Right ventricle myocardium inferior (tissue), 1 donor: ENCODE results near the gene ZNF155. TPM values are rescaled to one million over a fixed set of nuclear protein-coding genes. Genes with fewer than 3 reads are reported as not detected.
A peak's percentile ranks its signal among the peaks of the same experiment; 100 is the strongest.
"Not testable (repeated sequence)": the region's sequence is repeated elsewhere in the genome, so short reads cannot be mapped to it uniquely, and the experiment has no call there.

Experiments used
- ATAC-seq: fragments of 200-7000 bp; cut with Tn5 transposase; one replicate; pipeline ENCODE4 v1.9.1; 2020; ENCODE audit warnings: mild to moderate bottlenecking, moderate library complexity
- DNase-seq: peaks from one replicate; pipeline ENCODE4 v3.0.0; 2021; ENCODE audit errors: missing footprints
- intact Hi-C: fragments of 100-400 bp; cut with DNase I; formaldehyde crosslinking; loops from one replicate; pipeline ENCODE4 v1.11.0; 2022
- long read RNA-seq: library from polyadenylated mRNA; unstranded; transcript quantifications from one replicate; pipeline ENCODE4 v2.0.0, GENCODE V29; 2021
- total RNA-seq: library from RNA; stranded (reverse); fragmentation: NEBNext Ultra II Directional; extraction: Animal tissue kit (Norgen Biotek cat#: 25700); gene quantifications from one replicate; pipeline ENCODE4 v1.2.1, GENCODE V29; 2021
- donor health status: DM: no; HTN: yes; CAD: no; lungs with severe emphysema.

The ZNF155 gene
- total RNA-seq, result 7.6 TPM
- long read RNA-seq, partial matches to known transcripts, result 0 of 3 reads
- long read RNA-seq, other reads (novel, unspliced or antisense), result 1 of 3 reads

GRCh38 chr19:43983912-43984686, at the start of gene ZNF155:
Gene ZNF155, plus strand, starts transcription at chr19:43984188. Its CDS starts 4,356 bp downstream, at chr19:43988544.
- ATAC-seq, result peak; percentile 100
- intact Hi-C loops, result loop anchor here (1.0 to 5.0 kb wide), 2 partner anchors 18 to 47 kb away; partner anchors contain the start of genes ZNF230 and ZNF45

GRCh38 chr19:43934985-43935708, 48.8 kb upstream of the ZNF155 start, which contains the start of gene ZNF45:
Gene ZNF45, minus strand, starts transcription at chr19:43935282. Its CDS starts 13,097 bp downstream, at chr19:43922185.
- intact Hi-C loops, result loop anchor here (5.0 to 10.0 kb wide), 3 partner anchors 47 to 272 kb away; partner anchors contain the start of genes SMG9 and ZNF155
- peak; percentile 94 for DNase-seq
- peak; percentile 98 for ATAC-seq

More at GRCh38 chr19:43983912-43984686, at the start of gene ZNF155:
- peak; percentile 93 for DNase-seq

GRCh38 chr19:43936188-43936587, 47.8 kb upstream of the ZNF155 start:
- no peak for DNase-seq
- ATAC-seq, result no peak
- intact Hi-C loops, result loop anchor here (5.0 to 10.0 kb wide), 3 partner anchors 46 to 271 kb away; partner anchors contain the start of genes SMG9 and ZNF155

- DNase-seq (no peak), ATAC-seq (no peak)
Measured at GRCh38 chr19:43939557-43940260, 44.3 kb upstream of the ZNF155 start.

GRCh38 chr19:43940719-43941118, 43.3 kb upstream of the ZNF155 start:
- DNase-seq (no peak), ATAC-seq (no peak)
- intact Hi-C loops, result no loop called here

More at GRCh38 chr19:43939557-43940260, 44.3 kb upstream of the ZNF155 start:
- intact Hi-C loops, result loop anchor here (5.0 to 10.0 kb wide), 3 partner anchors 43 to 268 kb away; partner anchors contain the start of genes SMG9 and ZNF155

GRCh38 chr19:43941209-43941608, 42.8 kb upstream of the ZNF155 start:
- no peak for DNase-seq
- intact Hi-C loops, result no loop called here
- no peak for ATAC-seq

GRCh38 chr19:43947412-43947811, 36.6 kb upstream of the ZNF155 start:
- DNase-seq, intact Hi-C loops, ATAC-seq: not testable (repeated sequence)

- DNase-seq, ATAC-seq, intact Hi-C loops: not testable (repeated sequence)
Measured at GRCh38 chr19:43949803-43950202, 34.2 kb upstream of the ZNF155 start.

GRCh38 chr19:43950834-43951645, 32.9 kb upstream of the ZNF155 start, which contains the start of gene ZNF221:
Gene ZNF221, plus strand, starts transcription at chr19:43951228. Its CDS starts 11,499 bp downstream, at chr19:43962727.
- ATAC-seq, result peak; percentile 99
- peak; percentile 90 for DNase-seq
- intact Hi-C loops, result loop anchor here (1.0 kb wide), 1 partner anchor 50 kb away; no protein-coding TSS in a partner anchor

GRCh38 chr19:43956827-43957226, 27.2 kb upstream of the ZNF155 start:
- intact Hi-C loops, result no loop called here
- no peak for DNase-seq
- ATAC-seq, result no peak

- DNase-seq (no peak), ATAC-seq (no peak)
- intact Hi-C loops, result no loop called here
Measured at GRCh38 chr19:43957891-43958290, 26.1 kb upstream of the ZNF155 start.

GRCh38 chr19:43960411-43960810, 23.6 kb upstream of the ZNF155 start:
- DNase-seq, result no peak
- intact Hi-C loops, result no loop called here
- ATAC-seq, result no peak

GRCh38 chr19:43966079-43966694, 17.8 kb upstream of the ZNF155 start:
- DNase-seq (no peak), ATAC-seq (no peak)
- intact Hi-C loops, result no loop called here

- ATAC-seq (no peak), DNase-seq (no peak)
- intact Hi-C loops, result no loop called here
Measured at GRCh38 chr19:43976732-43977131, 7.3 kb upstream of the ZNF155 start.

- no peak for ATAC-seq
- intact Hi-C loops, result loop anchor here (5.0 kb wide), 1 partner anchor 46 kb away; the partner anchor contains the start of gene ZNF45
- no peak for DNase-seq
Measured at GRCh38 chr19:43983544-43983911, 460 bp upstream of the ZNF155 start.

- intact Hi-C loops, result loop anchor here (1.0 to 5.0 kb wide), 2 partner anchors 18 to 47 kb away; partner anchors contain the start of genes ZNF230 and ZNF45
- ATAC-seq (peak; percentile 51), DNase-seq (no peak)
Measured at GRCh38 chr19:43984687-43985000, 656 bp downstream of the ZNF155 start.

- ATAC-seq (no peak), DNase-seq (no peak)
- intact Hi-C loops, result no loop called here
Measured at GRCh38 chr19:43997631-43998290, 13.8 kb downstream of the ZNF155 start.
